PC-9 (cell line): ENCODE results near the gene FBXO2. TPM values are rescaled to one million over a fixed set of nuclear protein-coding genes. Genes with fewer than 3 reads are reported as not detected.

ENCODE experiments used
- BruUV-seq: library from RNA; stranded (reverse); fragments of 400-500 nt; replicated peaks from 2 replicates; lab custom pipeline; 2021; lab: Mats Ljungman, UMichigan
- CTCF ChIA-PET: fragments of 300-600 bp; sonication (Branson Sonifier 250); formaldehyde crosslinking; loops from one replicate; lab custom pipeline; 2022; ENCODE audit warnings: antibody characterized with exemption; lab: Charles Lee
- POLR2A ChIA-PET: fragments of 300-600 bp; sonication (Branson Sonifier 250); formaldehyde crosslinking; loops from one replicate; lab custom pipeline; 2022; ENCODE audit warnings: antibody characterized with exemption; ENCODE audit not compliant: unreplicated experiment; lab: Charles Lee
- DNase-seq, 2 experiments: peaks; one replicate each; pipeline versions ENCODE4 v3.0.0 to v3.0.0-alpha.2; 2015 to 2022; ENCODE audit warnings: mixed read lengths in 1 of 2
- H2AFZ ChIP-seq: fragments of 200-600 bp; sonication (generic); 2 replicates; pipeline ENCODE4 v1.8.1; 2017; ENCODE audit warnings: antibody characterized with exemption
- H3F3A ChIP-seq: fragments of 200-600 bp; sonication (generic); 2 replicates; pipeline ENCODE4 v1.8.1; 2017; ENCODE audit warnings: antibody characterized with exemption, mild to moderate bottlenecking, low read depth; ENCODE audit not compliant: insufficient read depth
- H3K27ac ChIP-seq: fragments of 200-600 bp; sonication (generic); 2 replicates; pipeline ENCODE4 v1.6.1; 2016; ENCODE audit warnings: mixed run types
- H3K27me3 ChIP-seq: fragments of 200-600 bp; sonication (generic); 2 replicates; pipeline ENCODE4 v1.6.1; 2016; ENCODE audit warnings: low read depth, mixed run types; ENCODE audit not compliant: insufficient read depth
- H3K36me3 ChIP-seq: fragments of 200-600 bp; sonication (generic); 2 replicates; pipeline ENCODE4 v1.6.1; 2016; ENCODE audit warnings: low read depth, mixed run types
- H3K4me1 ChIP-seq: fragments of 200-600 bp; sonication (generic); replicated peaks from 2 replicates; pipeline ENCODE4 v1.6.1; 2016; ENCODE audit warnings: mixed run types; ENCODE audit not compliant: insufficient read depth
- H3K4me2 ChIP-seq: fragments of 200-600 bp; sonication (generic); 2 replicates; pipeline ENCODE4 v1.6.1; 2017; ENCODE audit warnings: mixed run types
- H3K4me3 ChIP-seq: fragments of 200-600 bp; sonication (generic); 2 replicates; pipeline ENCODE4 v1.6.1; 2016; ENCODE audit warnings: mixed run types
- H3K79me2 ChIP-seq: fragments of 200-600 bp; sonication (generic); 2 replicates; pipeline ENCODE4 v1.6.1; 2017; ENCODE audit warnings: low read depth, mixed run types
- H3K9me2 ChIP-seq: fragments of 200-600 bp; sonication (generic); 2 replicates; pipeline ENCODE4 v1.8.1; 2017; ENCODE audit warnings: mild to moderate bottlenecking; ENCODE audit not compliant: insufficient read depth
- H3K9me3 ChIP-seq: fragments of 200-600 bp; sonication (generic); 2 replicates; pipeline ENCODE4 v1.8.1; 2016; ENCODE audit warnings: low read depth; ENCODE audit not compliant: insufficient read depth
- H4K20me1 ChIP-seq: fragments of 200-600 bp; sonication (generic); 2 replicates; pipeline ENCODE4 v1.8.1; 2017; ENCODE audit not compliant: insufficient read depth
- EZH2 ChIP-seq: fragments of 200-600 bp; sonication (generic); IDR thresholded peaks from 2 replicates; pipeline ENCODE4 v1.8.0; 2017; ENCODE audit warnings: antibody characterized with exemption, low read depth
- intact Hi-C: fragments of 100-400 bp; cut with micrococcal nuclease; formaldehyde crosslinking; loops from one replicate; pipeline ENCODE4 v1.10.0; 2022; ENCODE audit not compliant: unreplicated experiment
- total RNA-seq: library from RNA; stranded (reverse); gene quantifications from 2 replicates; pipeline ENCODE4 v1.2.3, GENCODE V29; 2021
- TF ChIP-seq, protein P1 (sequence below): fragments of 200-600 bp; sonication (generic); conservative IDR thresholded peaks from 2 replicates; pipeline ENCODE4 v1.6.1; 2017; ENCODE audit warnings: mixed run types, antibody characterized with exemption, mild to moderate bottlenecking, moderate library complexity

FBXO2 gene
- total RNA-seq, 1 experiment from 2014 or later = 40.3 TPM

DNA sequence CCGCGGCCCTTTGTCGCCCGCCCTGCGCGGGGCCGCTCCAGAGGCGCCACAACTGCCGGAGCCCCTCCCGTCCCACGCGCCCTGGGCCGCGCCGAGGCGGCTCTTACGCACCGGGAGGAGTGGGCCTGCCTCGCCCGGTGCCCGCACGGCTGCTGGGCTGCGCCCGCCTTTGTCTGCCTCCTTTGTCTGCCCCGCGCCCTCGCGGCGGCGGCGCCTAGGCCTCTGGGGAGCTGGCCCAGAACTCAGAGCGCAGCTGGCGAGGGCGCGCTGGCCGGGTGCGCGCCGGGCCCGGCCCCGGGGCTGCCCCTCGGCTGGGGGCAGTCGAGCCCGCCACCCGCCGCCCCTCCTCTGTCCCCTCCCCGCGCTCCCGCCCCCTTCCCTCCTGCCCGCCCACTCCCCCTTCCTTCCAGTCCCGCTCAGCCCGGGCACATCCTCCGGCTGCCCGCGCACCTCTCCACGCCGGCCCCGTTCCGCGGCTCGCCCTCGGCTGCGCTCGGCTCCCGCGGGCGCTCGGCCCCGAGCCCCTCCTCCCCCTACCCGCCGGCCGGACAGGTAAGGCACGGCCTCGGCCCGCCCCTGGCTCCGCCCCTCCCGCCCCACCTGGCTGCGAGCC, 37.2 kb upstream of the FBXO2 start, which contains the start of gene DRAXIN:
Gene DRAXIN, plus strand, starts transcription at position 409 of the 613 bp plus-strand sequence. CDS start 14,549 bp downstream, outside the sequence.
- no peaks in the 10 kb centered on the region for H3K9me2 ChIP-seq
- no peaks in the 10 kb centered on the region for H3K79me2 ChIP-seq
- H3K36me3 ChIP-seq = no peaks in the 10 kb centered on the region
- H4K20me1 ChIP-seq = no peaks in the 10 kb centered on the region
- no peak within 1 kb of the TSS for H3K4me3 ChIP-seq
- H3K4me2 ChIP-seq = no peak within 1 kb of the TSS
- no peak for DNase-seq
- 0 out of 2 replicates have a peak, but pooled peaks have one; percentile 43 for TF ChIP-seq EZH2
- TF ChIP-seq, protein P1, sequence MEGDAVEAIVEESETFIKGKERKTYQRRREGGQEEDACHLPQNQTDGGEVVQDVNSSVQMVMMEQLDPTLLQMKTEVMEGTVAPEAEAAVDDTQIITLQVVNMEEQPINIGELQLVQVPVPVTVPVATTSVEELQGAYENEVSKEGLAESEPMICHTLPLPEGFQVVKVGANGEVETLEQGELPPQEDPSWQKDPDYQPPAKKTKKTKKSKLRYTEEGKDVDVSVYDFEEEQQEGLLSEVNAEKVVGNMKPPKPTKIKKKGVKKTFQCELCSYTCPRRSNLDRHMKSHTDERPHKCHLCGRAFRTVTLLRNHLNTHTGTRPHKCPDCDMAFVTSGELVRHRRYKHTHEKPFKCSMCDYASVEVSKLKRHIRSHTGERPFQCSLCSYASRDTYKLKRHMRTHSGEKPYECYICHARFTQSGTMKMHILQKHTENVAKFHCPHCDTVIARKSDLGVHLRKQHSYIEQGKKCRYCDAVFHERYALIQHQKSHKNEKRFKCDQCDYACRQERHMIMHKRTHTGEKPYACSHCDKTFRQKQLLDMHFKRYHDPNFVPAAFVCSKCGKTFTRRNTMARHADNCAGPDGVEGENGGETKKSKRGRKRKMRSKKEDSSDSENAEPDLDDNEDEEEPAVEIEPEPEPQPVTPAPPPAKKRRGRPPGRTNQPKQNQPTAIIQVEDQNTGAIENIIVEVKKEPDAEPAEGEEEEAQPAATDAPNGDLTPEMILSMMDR = no peak
- peaks cover 13% of the 10 kb centered on the region for H3K27me3 ChIP-seq
- H3K27ac ChIP-seq = no peak within 1 kb of the TSS
- H3K4me1 ChIP-seq = peaks cover 11% of the 10 kb centered on the region; the same call in 1 of the 2 replicates
- POLR2A ChIA-PET = no interaction called here
- no peak within 1 kb of the TSS for H2AFZ ChIP-seq
- no peaks in the 10 kb centered on the region for H3F3A ChIP-seq
- intact Hi-C loops = no loop called here
- BruUV-seq = no TSS peak
- CTCF ChIA-PET = no interaction called here
- H3K9me3 ChIP-seq = no peaks in the 10 kb centered on the region

GRCh38 chr1:11690397-11691301, 36.4 kb upstream of the FBXO2 start:
- no peak overlapping the region for H3K4me3 ChIP-seq
- no peaks in the 10 kb centered on the region for H3K79me2 ChIP-seq
- H3F3A ChIP-seq = no peaks in the 10 kb centered on the region
- H3K4me1 ChIP-seq = peaks cover 11% of the 10 kb centered on the region; the same call in 1 of the 2 replicates
- no TSS peak for BruUV-seq
- CTCF ChIA-PET = interaction anchor here (0.6 to 0.7 kb wide), 2 partner anchors 23 to 36 kb away, joined by 3 to 4 read pairs; no protein-coding TSS in a partner anchor
- no peaks in the 10 kb centered on the region for H3K9me3 ChIP-seq
- H3K27ac ChIP-seq = no peak overlapping the region
- POLR2A ChIA-PET = interaction anchor here (0.5 to 0.8 kb wide), 2 partner anchors 142 to 362 kb away, joined by 3 to 5 read pairs; no protein-coding TSS in a partner anchor
- intact Hi-C loops = no loop called here
- H3K9me2 ChIP-seq = no peaks in the 10 kb centered on the region
- no peak for DNase-seq
- H3K36me3 ChIP-seq = no peaks in the 10 kb centered on the region
- H3K4me2 ChIP-seq = no peak overlapping the region
- peaks cover 13% of the 10 kb centered on the region for H3K27me3 ChIP-seq
- no peak for TF ChIP-seq EZH2
- no peak overlapping the region for H2AFZ ChIP-seq
- H4K20me1 ChIP-seq = no peaks in the 10 kb centered on the region

GRCh38 chr1:11688506-11688905, 34.3 kb upstream of the FBXO2 start:
- Histone ChIP-seq H4K20me1 (no peaks in the 10 kb centered on the region), H3K79me2 (no peaks in the 10 kb centered on the region), H3K27me3 (peaks cover 9% of the 10 kb centered on the region), H3K36me3 (no peaks in the 10 kb centered on the region), H3K27ac (no peak overlapping the region), H3K4me3 (no peak overlapping the region), H2AFZ (no peak overlapping the region), H3K4me1 (peaks cover 9% of the 10 kb centered on the region; the same call in 1 of the 2 replicates), H3K9me2 (no peaks in the 10 kb centered on the region), H3K4me2 (no peak overlapping the region), H3F3A (no peaks in the 10 kb centered on the region), H3K9me3 (no peaks in the 10 kb centered on the region)
- BruUV-seq = no TSS peak
- TF ChIP-seq, protein P1 = no peak
- no peak for TF ChIP-seq EZH2
- CTCF ChIA-PET = no interaction called here
- POLR2A ChIA-PET = no interaction called here
- intact Hi-C loops = no loop called here
- DNase-seq = no peak
